Activated B cell treated with CpG ODN at 0.5 μM for 24 hours (primary cell): Measurements from ENCODE around the gene SPA17. TPM values are rescaled to one million over a fixed set of nuclear protein-coding genes. Genes with fewer than 3 reads are reported as not detected.

ENCODE experiments used
- ATAC-seq: fragments of 200-7000 bp; cut with Tn5 transposase; one replicate; pipeline ENCODE4 v1.10.0; 2021; ENCODE audit warnings: low read depth, mild to moderate bottlenecking, moderate library complexity
- CTCF ChIA-PET: fragments of 350-600 bp; sonication (Branson Sonifier 250); formaldehyde crosslinking; loops from one replicate; lab custom pipeline; 2021; ENCODE audit warnings: antibody characterized with exemption; lab: Charles Lee
- POLR2A ChIA-PET: fragments of 350-600 bp; sonication (Branson Sonifier 250); formaldehyde crosslinking; loops from one replicate; lab custom pipeline; 2021; ENCODE audit warnings: antibody characterized with exemption; lab: Charles Lee
- DNase-seq: peaks from one replicate; pipeline ENCODE4 v3.0.0; 2022
- H3K27ac Mint-ChIP-seq: one replicate; pipeline ENCODE4 v1.8.0; 2020; ENCODE audit warnings: mixed read lengths
- H3K27me3 Mint-ChIP-seq: one replicate; pipeline ENCODE4 v1.8.0; 2021; ENCODE audit warnings: mixed read lengths
- H3K36me3 Mint-ChIP-seq: one replicate; pipeline ENCODE4 v1.8.0; 2021; ENCODE audit warnings: low read depth, mixed read lengths
- H3K4me1 Mint-ChIP-seq: one replicate; pipeline ENCODE4 v1.8.0; 2021; ENCODE audit warnings: mixed read lengths
- H3K4me3 Mint-ChIP-seq: one replicate; pipeline ENCODE4 v1.8.0; 2020; ENCODE audit warnings: mild to moderate bottlenecking, mixed read lengths
- H3K9me3 Mint-ChIP-seq: one replicate; pipeline ENCODE4 v1.8.0; 2020; ENCODE audit warnings: mixed read lengths
- intact Hi-C: fragments of 100-400 bp; cut with micrococcal nuclease; formaldehyde crosslinking; loops from one replicate; pipeline ENCODE4 v1.15.1; 2024
- total RNA-seq: library from RNA; stranded (reverse); gene quantifications from 2 replicates; pipeline ENCODE4 v1.2.3, GENCODE V29; 2022
- TF ChIP-seq, protein P1 (sequence below): fragments of 200-600 bp; IDR thresholded peaks from one replicate; pipeline ENCODE4 v1.8.0; 2022; ENCODE audit warnings: antibody characterized with exemption, mild to moderate bottlenecking

SPA17 gene
- total RNA-seq, 1 donor from 2014 or later: 1.6 TPM

GRCh38 chr11:124716591-124716990 is 42.9 kb downstream of the SPA17 start:
- POLR2A ChIA-PET: no interaction called here
- CTCF ChIA-PET: no interaction called here
- DNase-seq (no peak), ATAC-seq (no peak)
- no peaks in the 10 kb centered on the region for H3K36me3 Mint-ChIP-seq
- no peak overlapping the region for H3K27ac Mint-ChIP-seq
- no peaks in the 10 kb centered on the region for H3K9me3 Mint-ChIP-seq
- peaks cover 16% of the 10 kb centered on the region for H3K4me1 Mint-ChIP-seq
- no peak overlapping the region for H3K4me3 Mint-ChIP-seq
- intact Hi-C loops: no loop called here
- H3K27me3 Mint-ChIP-seq: peaks cover 35% of the 10 kb centered on the region
- TF ChIP-seq, protein P1, sequence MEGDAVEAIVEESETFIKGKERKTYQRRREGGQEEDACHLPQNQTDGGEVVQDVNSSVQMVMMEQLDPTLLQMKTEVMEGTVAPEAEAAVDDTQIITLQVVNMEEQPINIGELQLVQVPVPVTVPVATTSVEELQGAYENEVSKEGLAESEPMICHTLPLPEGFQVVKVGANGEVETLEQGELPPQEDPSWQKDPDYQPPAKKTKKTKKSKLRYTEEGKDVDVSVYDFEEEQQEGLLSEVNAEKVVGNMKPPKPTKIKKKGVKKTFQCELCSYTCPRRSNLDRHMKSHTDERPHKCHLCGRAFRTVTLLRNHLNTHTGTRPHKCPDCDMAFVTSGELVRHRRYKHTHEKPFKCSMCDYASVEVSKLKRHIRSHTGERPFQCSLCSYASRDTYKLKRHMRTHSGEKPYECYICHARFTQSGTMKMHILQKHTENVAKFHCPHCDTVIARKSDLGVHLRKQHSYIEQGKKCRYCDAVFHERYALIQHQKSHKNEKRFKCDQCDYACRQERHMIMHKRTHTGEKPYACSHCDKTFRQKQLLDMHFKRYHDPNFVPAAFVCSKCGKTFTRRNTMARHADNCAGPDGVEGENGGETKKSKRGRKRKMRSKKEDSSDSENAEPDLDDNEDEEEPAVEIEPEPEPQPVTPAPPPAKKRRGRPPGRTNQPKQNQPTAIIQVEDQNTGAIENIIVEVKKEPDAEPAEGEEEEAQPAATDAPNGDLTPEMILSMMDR: no peak

- CTCF ChIA-PET: interaction anchor here (1.4 kb wide), 1 partner anchor 48 kb away, joined by 5 read pairs; no protein-coding TSS in a partner anchor
- DNase-seq (no peak), ATAC-seq (no peak)
- Mint-ChIP-seq H3K27ac (no peak overlapping the region), H3K9me3 (no peaks in the 10 kb centered on the region), H3K4me3 (peak overlapping the region; percentile 60), H3K27me3 (peaks cover 40% of the 10 kb centered on the region), H3K36me3 (no peaks in the 10 kb centered on the region), H3K4me1 (peaks cover 24% of the 10 kb centered on the region)
- intact Hi-C loops: no loop called here
- POLR2A ChIA-PET: no interaction called here
- TF ChIP-seq, protein P1: no peak
These were observed 43.7 kb downstream of the SPA17 start for GRCh38 chr11:124717421-124717785.

- POLR2A ChIA-PET: no interaction called here
- peaks cover 40% of the 10 kb centered on the region for H3K27me3 Mint-ChIP-seq
- no peak for DNase-seq
These were observed 44.3 kb downstream of the SPA17 start for GRCh38 chr11:124717786-124718651.

DNA sequence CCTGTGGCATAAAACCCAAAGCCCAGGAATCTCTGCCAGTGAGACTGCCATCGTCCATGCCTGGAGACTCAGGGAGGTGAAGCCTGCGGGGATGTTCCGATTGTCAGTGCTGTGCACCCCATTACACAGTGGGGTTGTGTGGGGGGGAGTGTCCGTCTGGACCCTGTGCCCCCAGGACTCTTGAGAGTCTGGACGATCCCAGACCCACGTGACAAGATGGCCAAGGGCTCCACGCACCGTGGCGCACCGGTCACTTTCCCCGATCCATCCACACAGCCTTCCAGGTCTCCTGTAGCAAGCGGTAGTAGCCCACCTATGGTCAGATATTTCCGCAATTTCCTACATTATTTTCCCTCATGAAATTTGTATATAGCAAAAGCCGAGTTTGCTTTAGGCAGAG is 45.1 kb downstream of the SPA17 start:
- no peak for ATAC-seq
- TF ChIP-seq, protein P1: no peak
- H3K27me3 Mint-ChIP-seq: peaks cover 40% of the 10 kb centered on the region
- H3K9me3 Mint-ChIP-seq: no peaks in the 10 kb centered on the region
- H3K4me1 Mint-ChIP-seq: peaks cover 36% of the 10 kb centered on the region
- H3K4me3 Mint-ChIP-seq: no peak overlapping the region
- H3K36me3 Mint-ChIP-seq: no peaks in the 10 kb centered on the region
- DNase-seq: no peak
- intact Hi-C loops: no loop called here
- no peak overlapping the region for H3K27ac Mint-ChIP-seq
- POLR2A ChIA-PET: no interaction called here
- CTCF ChIA-PET: interaction anchor here (1.5 kb wide), 1 partner anchor 50 kb away, joined by 3 read pairs; no protein-coding TSS in a partner anchor

More at GRCh38 chr11:124717786-124718651, 44.3 kb downstream of the SPA17 start:
- H3K9me3 Mint-ChIP-seq: no peaks in the 10 kb centered on the region
- CTCF ChIA-PET: interaction anchor here (1.4 kb wide), 1 partner anchor 49 kb away, joined by 5 read pairs; no protein-coding TSS in a partner anchor
- peak overlapping the region; percentile 60 for H3K4me3 Mint-ChIP-seq
- no peak overlapping the region for H3K27ac Mint-ChIP-seq
- TF ChIP-seq, protein P1: no peak
- intact Hi-C loops: no loop called here
- no peaks in the 10 kb centered on the region for H3K36me3 Mint-ChIP-seq
- no peak for ATAC-seq
- H3K4me1 Mint-ChIP-seq: peaks cover 31% of the 10 kb centered on the region

DNA sequence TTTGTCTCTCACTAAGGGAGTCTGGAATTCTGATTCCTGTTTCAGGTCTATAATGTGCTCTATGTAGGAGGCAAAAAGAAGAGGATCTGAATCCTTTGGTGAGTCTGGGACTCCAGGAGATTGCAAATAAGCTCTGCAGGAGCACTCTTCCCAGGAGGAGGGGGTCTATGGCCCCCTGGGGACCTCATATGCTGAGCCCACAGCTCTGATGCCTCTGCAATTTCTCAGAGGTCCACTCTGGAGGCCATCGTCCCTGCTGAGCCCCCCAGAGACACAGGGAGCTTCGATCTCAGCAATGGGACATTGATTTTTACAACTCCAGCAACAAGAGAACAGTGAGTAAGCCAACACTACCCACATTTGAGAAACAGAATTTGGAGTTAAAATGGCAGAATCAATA is 45.8 kb downstream of the SPA17 start:
- H3K27ac Mint-ChIP-seq: no peak overlapping the region
- POLR2A ChIA-PET: no interaction called here
- ATAC-seq (no peak), DNase-seq (no peak)
- H3K4me3 Mint-ChIP-seq: no peak overlapping the region
- peaks cover 44% of the 10 kb centered on the region for H3K4me1 Mint-ChIP-seq
- peaks cover 40% of the 10 kb centered on the region for H3K27me3 Mint-ChIP-seq
- intact Hi-C loops: no loop called here
- CTCF ChIA-PET: interaction anchor here (1.5 kb wide), 1 partner anchor 51 kb away, joined by 3 read pairs; no protein-coding TSS in a partner anchor
- no peaks in the 10 kb centered on the region for H3K9me3 Mint-ChIP-seq
- TF ChIP-seq, protein P1: no peak
- H3K36me3 Mint-ChIP-seq: no peaks in the 10 kb centered on the region
